ENCODE measurements around the gene MADCAM1. TPM values are rescaled to one million over a fixed set of nuclear protein-coding genes. Genes with fewer than 3 reads are reported as not detected.
"Not testable (repeated sequence)": the region's sequence is repeated elsewhere in the genome, so short reads cannot be mapped to it uniquely, and the experiment has no call there.

Gene MADCAM1
- total and polyA plus RNA-seq, 7 experiments from 2014 or later = 0.12 to 1.8 (median 0.61) TPM; not detected in 2

- ChIA-PET CTCF (no interaction called here), POLR2A (no interaction called here)
- H3K4me1 ChIP-seq (ENCODE audit: control insufficient read depth in 2 of 2, insufficient read depth in 2 of 2, low read length in 2 of 2) = no peaks in the 10 kb centered on the region
- H3K27me3 Mint-ChIP-seq = peaks cover 0 to 8% (median 0%) of the 10 kb centered on the region in 5 donors
- no peaks in the 10 kb centered on the region for H3K9me3 ChIP-seq (ENCODE audit: control insufficient read depth in 2 of 3, low read length in 3 of 3)
- no peaks in the 10 kb centered on the region for H3K36me3 ChIP-seq (ENCODE audit: control insufficient read depth in 2 of 3, insufficient read depth in 3 of 3, low read length in 3 of 3)
- peaks cover 0 to 2% (median 0%) of the 10 kb centered on the region in 11 donors for H3K9me3 Mint-ChIP-seq
- H3K4me3 Mint-ChIP-seq = no peak overlapping the region
- DNase-seq = no peak
- H3K27me3 ChIP-seq (ENCODE audit: control insufficient read depth in 2 of 2, insufficient read depth in 2 of 2, low read length in 2 of 2) = no peaks in the 10 kb centered on the region
- peaks cover 0 to 5% (median 0%) of the 10 kb centered on the region in 7 donors for H3K4me1 Mint-ChIP-seq
- no peaks in the 10 kb centered on the region for H3K36me3 Mint-ChIP-seq
- H3K27ac Mint-ChIP-seq = no peak overlapping the region
- H3K4me3 ChIP-seq (ENCODE audit: low read length) = no peak overlapping the region
- intact Hi-C loops (cut with micrococcal nuclease) = no loop called here
- H3K27ac ChIP-seq (ENCODE audit: low read depth, low read length) = no peak overlapping the region
- no peak for ATAC-seq
Measured at GRCh38 chr19:474126-475078, 21.9 kb upstream of the MADCAM1 start.

- peaks cover 0 to 8% (median 2%) of the 10 kb centered on the region in 11 donors for H3K9me3 Mint-ChIP-seq
- no peaks in the 10 kb centered on the region for H3K36me3 ChIP-seq (ENCODE audit: control insufficient read depth in 2 of 3, insufficient read depth in 3 of 3, low read length in 3 of 3)
- no peak for DNase-seq
Measured at GRCh38 chr19:475360-475759, 20.9 kb upstream of the MADCAM1 start.

GRCh38 chr19:478236-478903 is 17.9 kb upstream of the MADCAM1 start:
- peaks cover 0 to 14% (median 5%) of the 10 kb centered on the region in 5 donors for H3K27me3 Mint-ChIP-seq
- H3K27ac ChIP-seq (ENCODE audit: low read depth, low read length) = no peak overlapping the region
- peaks cover 0 to 4% of the 10 kb centered on the region in 2 donors for H3K27me3 ChIP-seq (ENCODE audit: control insufficient read depth in 2 of 2, insufficient read depth in 2 of 2, low read length in 2 of 2)
- POLR2A ChIA-PET = no interaction called here
- no peak overlapping the region for H3K4me3 ChIP-seq (ENCODE audit: low read length)
- DNase-seq = no peak
- peaks cover 0 to 14% (median 0%) of the 10 kb centered on the region in 5 donors for H3K36me3 Mint-ChIP-seq
- no peak overlapping the region for H3K4me3 Mint-ChIP-seq
- no peaks in the 10 kb centered on the region for H3K4me1 ChIP-seq (ENCODE audit: control insufficient read depth in 2 of 2, insufficient read depth in 2 of 2, low read length in 2 of 2)
- no peaks in the 10 kb centered on the region for H3K36me3 ChIP-seq (ENCODE audit: control insufficient read depth in 2 of 3, insufficient read depth in 3 of 3, low read length in 3 of 3)
- peaks cover 0 to 21% (median 9%) of the 10 kb centered on the region in 11 donors for H3K9me3 Mint-ChIP-seq
- H3K9me3 ChIP-seq (ENCODE audit: control insufficient read depth in 2 of 3, low read length in 3 of 3) = peaks cover 0 to 13% (median 0%) of the 10 kb centered on the region in 3 experiments
- intact Hi-C loops (cut with micrococcal nuclease) = no loop called here
- H3K4me1 Mint-ChIP-seq = peaks cover 6 to 16% (median 11%) of the 10 kb centered on the region in 7 donors
- no peak overlapping the region for H3K27ac Mint-ChIP-seq
- CTCF ChIA-PET = no interaction called here
- no peak for ATAC-seq

More at GRCh38 chr19:475360-475759, 20.9 kb upstream of the MADCAM1 start:
- CTCF ChIA-PET = no interaction called here
- peaks cover 0 to 2% (median 0%) of the 10 kb centered on the region in 3 experiments for H3K9me3 ChIP-seq (ENCODE audit: control insufficient read depth in 2 of 3, low read length in 3 of 3)
- Mint-ChIP-seq H3K27me3 (peaks cover 0 to 8% (median 3%) of the 10 kb centered on the region in 5 donors), H3K4me3 (no peak overlapping the region), H3K27ac (no peak overlapping the region), H3K36me3 (peaks cover 0 to 6% (median 0%) of the 10 kb centered on the region in 5 donors), H3K4me1 (peaks cover 5 to 10% (median 6%) of the 10 kb centered on the region in 7 donors)
- intact Hi-C loops (cut with micrococcal nuclease) = no loop called here
- ATAC-seq = no peak
- H3K27ac ChIP-seq (ENCODE audit: low read depth, low read length) = no peak overlapping the region
- POLR2A ChIA-PET = no interaction called here
- no peaks in the 10 kb centered on the region for H3K4me1 ChIP-seq (ENCODE audit: control insufficient read depth in 2 of 2, insufficient read depth in 2 of 2, low read length in 2 of 2)
- H3K27me3 ChIP-seq (ENCODE audit: control insufficient read depth in 2 of 2, insufficient read depth in 2 of 2, low read length in 2 of 2) = no peaks in the 10 kb centered on the region
- no peak overlapping the region for H3K4me3 ChIP-seq (ENCODE audit: low read length)

- Mint-ChIP-seq H3K4me3 (no peak overlapping the region), H3K4me1 (peaks cover 6 to 16% (median 11%) of the 10 kb centered on the region in 7 donors), H3K36me3 (peaks cover 0 to 14% (median 0%) of the 10 kb centered on the region in 5 donors), H3K9me3 (peaks cover 0 to 21% (median 9%) of the 10 kb centered on the region in 11 donors), H3K27ac (peak overlapping the region in 1 of 9 donors; percentile 28), H3K27me3 (peaks cover 0 to 14% (median 5%) of the 10 kb centered on the region in 5 donors)
- intact Hi-C loops (cut with micrococcal nuclease) = no loop called here
- H3K27ac ChIP-seq (ENCODE audit: low read depth, low read length) = no peak overlapping the region
- H3K36me3 ChIP-seq (ENCODE audit: control insufficient read depth in 2 of 3, insufficient read depth in 3 of 3, low read length in 3 of 3) = no peaks in the 10 kb centered on the region
- no peaks in the 10 kb centered on the region for H3K4me1 ChIP-seq (ENCODE audit: control insufficient read depth in 2 of 2, insufficient read depth in 2 of 2, low read length in 2 of 2)
- peaks cover 0 to 13% (median 0%) of the 10 kb centered on the region in 3 experiments for H3K9me3 ChIP-seq (ENCODE audit: control insufficient read depth in 2 of 3, low read length in 3 of 3)
- ATAC-seq = no peak
- H3K27me3 ChIP-seq (ENCODE audit: control insufficient read depth in 2 of 2, insufficient read depth in 2 of 2, low read length in 2 of 2) = peaks cover 0 to 4% of the 10 kb centered on the region in 2 donors
- CTCF ChIA-PET = no interaction called here
- no peak for DNase-seq
- H3K4me3 ChIP-seq (ENCODE audit: low read length) = no peak overlapping the region
- POLR2A ChIA-PET = no interaction called here
Measured at GRCh38 chr19:478976-479375, 17.3 kb upstream of the MADCAM1 start.

GRCh38 chr19:480016-480855 is 16.1 kb upstream of the MADCAM1 start:
- peak in 5 of 9 donors; percentile 35 to 47 (median 45) for DNase-seq
- no peak overlapping the region for H3K4me3 ChIP-seq (ENCODE audit: low read length)

GRCh38 chr19:481100-481499 is 15.2 kb upstream of the MADCAM1 start:
- POLR2A ChIA-PET; H3K36me3 ChIP-seq (ENCODE audit: control insufficient read depth in 2 of 3, insufficient read depth in 3 of 3, low read length in 3 of 3); CTCF ChIA-PET; DNase-seq; H3K27ac ChIP-seq (ENCODE audit: low read depth, low read length); H3K4me3 ChIP-seq (ENCODE audit: low read length); ATAC-seq; intact Hi-C loops (cut with micrococcal nuclease); H3K4me1 ChIP-seq (ENCODE audit: control insufficient read depth in 2 of 2, insufficient read depth in 2 of 2, low read length in 2 of 2); H3K27me3 ChIP-seq (ENCODE audit: control insufficient read depth in 2 of 2, insufficient read depth in 2 of 2, low read length in 2 of 2): not testable (repeated sequence)
- H3K4me1 Mint-ChIP-seq = peaks cover 6 to 16% (median 10%) of the 10 kb centered on the region in 7 donors
- H3K9me3 ChIP-seq (ENCODE audit: control insufficient read depth in 2 of 3, low read length in 3 of 3) = peaks cover 0 to 13% (median 0%) of the 10 kb centered on the region in 3 experiments
- H3K27ac Mint-ChIP-seq = peak overlapping the region in 7 of 9 donors; percentile 32 to 90 (median 85)
- H3K27me3 Mint-ChIP-seq = peaks cover 0 to 24% (median 11%) of the 10 kb centered on the region in 5 donors
- peak overlapping the region in 4 of 10 donors; percentile 15 to 81 (median 50) for H3K4me3 Mint-ChIP-seq
- H3K36me3 Mint-ChIP-seq = peaks cover 0 to 14% (median 0%) of the 10 kb centered on the region in 5 donors
- peaks cover 0 to 21% (median 9%) of the 10 kb centered on the region in 11 donors for H3K9me3 Mint-ChIP-seq

More at GRCh38 chr19:480016-480855, 16.1 kb upstream of the MADCAM1 start:
- no peak overlapping the region for H3K27ac ChIP-seq (ENCODE audit: low read depth, low read length)
- H3K4me1 ChIP-seq (ENCODE audit: control insufficient read depth in 2 of 2, insufficient read depth in 2 of 2, low read length in 2 of 2) = no peaks in the 10 kb centered on the region
- no peaks in the 10 kb centered on the region for H3K36me3 ChIP-seq (ENCODE audit: control insufficient read depth in 2 of 3, insufficient read depth in 3 of 3, low read length in 3 of 3)
- intact Hi-C loops (cut with micrococcal nuclease) = loop anchor here in 1 of 2 donors (1.0 kb wide), 1 partner anchor 26 kb away; no protein-coding TSS in a partner anchor
- H3K27ac Mint-ChIP-seq = peak overlapping the region in 8 of 9 donors; percentile 83 to 93 (median 90)
- peaks cover 0 to 21% (median 9%) of the 10 kb centered on the region in 11 donors for H3K9me3 Mint-ChIP-seq
- peaks cover 0 to 14% (median 0%) of the 10 kb centered on the region in 5 donors for H3K36me3 Mint-ChIP-seq
- peaks cover 0 to 19% (median 7%) of the 10 kb centered on the region in 5 donors for H3K27me3 Mint-ChIP-seq
- ChIA-PET POLR2A (no interaction called here), CTCF (no interaction called here)
- peaks cover 0 to 4% of the 10 kb centered on the region in 2 donors for H3K27me3 ChIP-seq (ENCODE audit: control insufficient read depth in 2 of 2, insufficient read depth in 2 of 2, low read length in 2 of 2)
- peak; percentile 56 for ATAC-seq
- peaks cover 6 to 16% (median 10%) of the 10 kb centered on the region in 7 donors for H3K4me1 Mint-ChIP-seq
- H3K4me3 Mint-ChIP-seq = peak overlapping the region in 9 of 10 donors; percentile 43 to 81 (median 77)
- peaks cover 0 to 13% (median 0%) of the 10 kb centered on the region in 3 experiments for H3K9me3 ChIP-seq (ENCODE audit: control insufficient read depth in 2 of 3, low read length in 3 of 3)
